Measurements from ENCODE around the gene EIF6. TPM values are rescaled to one million over a fixed set of nuclear protein-coding genes. Genes with fewer than 3 reads are reported as not detected.

EIF6 gene
- total and polyA plus RNA-seq, 2 experiments from 2014 or later: 149 to 215 TPM

DNA sequence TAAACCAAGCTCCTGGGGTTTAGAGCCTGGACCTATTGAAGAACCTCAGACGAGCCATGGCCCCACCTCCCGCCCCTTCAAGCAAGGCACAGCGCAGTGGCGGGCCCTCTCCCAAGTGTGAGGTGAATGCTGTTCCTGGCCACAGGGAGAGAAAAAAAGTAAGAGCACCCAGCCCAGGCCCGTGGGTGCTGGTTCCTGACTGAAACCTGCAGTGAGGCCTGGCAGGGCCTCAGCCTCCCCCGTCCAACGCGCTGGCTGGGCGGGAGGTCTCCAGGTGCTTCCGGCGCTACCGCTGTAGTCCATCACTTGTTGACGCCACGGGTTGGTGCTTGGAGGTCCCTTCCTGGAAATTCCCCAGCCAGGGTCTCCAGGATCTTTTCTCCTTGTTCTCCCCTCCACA is 13.2 kb upstream of the EIF6 start (continued):
- TF ChIP-seq REST (IDR thresholded peaks at IDR 0.05; ENCODE audit: unreplicated experiment): no peak

GRCh38 chr20:35297155-35297554 is 12.6 kb upstream of the EIF6 start:
- Histone ChIP-seq H3F3A (replicated peaks; ENCODE audit: low read depth) (no peaks in the 10 kb centered on the region), H3K9me2 (ENCODE audit: insufficient read depth) (no peaks in the 10 kb centered on the region), H3K79me2 (replicated peaks; ENCODE audit: insufficient read depth) (no peaks in the 10 kb centered on the region), H3K4me3 (no peak overlapping the region), H3K36me3 (ENCODE audit: insufficient read depth) (no peaks in the 10 kb centered on the region), H3K4me1 (ENCODE audit: insufficient read depth) (no peaks in the 10 kb centered on the region), H2AFZ (no peak overlapping the region), H3K4me2 (no peak overlapping the region), H3K27ac (ENCODE audit: low read depth) (no peak overlapping the region), H3K27me3 (ENCODE audit: insufficient read depth) (no peaks in the 10 kb centered on the region), H4K20me1 (replicated peaks; ENCODE audit: insufficient read depth) (no peaks in the 10 kb centered on the region)
- H3K4me3 Mint-ChIP-seq: no peak overlapping the region
- H3K4me1 Mint-ChIP-seq: peaks cover 2% of the 10 kb centered on the region
- H3K27ac Mint-ChIP-seq: no peak overlapping the region
- H3K9me3 Mint-ChIP-seq: no peaks in the 10 kb centered on the region
- ATAC-seq (peak; percentile 52), DNase-seq (ENCODE audit: low spot score) (peak; percentile 33)
- TF ChIP-seq REST (IDR thresholded peaks at IDR 0.05; ENCODE audit: unreplicated experiment): no peak
- TF ChIP-seq CTCF (conservative IDR thresholded peaks at IDR 0.05; ENCODE audit: low read depth in 2 of 2): 0 out of 4 replicates have a peak, but pooled peaks have one; percentile 4 to 7
- H3K27me3 Mint-ChIP-seq (ENCODE audit: insufficient read depth, low read depth, poor library complexity): peaks cover 13% of the 10 kb centered on the region
- H3K36me3 Mint-ChIP-seq (ENCODE audit: low read depth): no peaks in the 10 kb centered on the region

- H3K27ac Mint-ChIP-seq: no peak overlapping the region
- Histone ChIP-seq H3K4me3 (no peak overlapping the region), H3K27ac (ENCODE audit: low read depth) (no peak overlapping the region), H2AFZ (no peak overlapping the region), H3K9me2 (ENCODE audit: insufficient read depth) (no peaks in the 10 kb centered on the region), H3K4me2 (no peak overlapping the region), H3F3A (replicated peaks; ENCODE audit: low read depth) (no peaks in the 10 kb centered on the region), H3K27me3 (ENCODE audit: insufficient read depth) (no peaks in the 10 kb centered on the region), H3K4me1 (ENCODE audit: insufficient read depth) (no peaks in the 10 kb centered on the region), H3K36me3 (ENCODE audit: insufficient read depth) (no peaks in the 10 kb centered on the region), H4K20me1 (replicated peaks; ENCODE audit: insufficient read depth) (no peaks in the 10 kb centered on the region), H3K79me2 (replicated peaks; ENCODE audit: insufficient read depth) (no peaks in the 10 kb centered on the region)
- peak; percentile 55 for ATAC-seq
- peaks cover 2% of the 10 kb centered on the region for H3K4me1 Mint-ChIP-seq
- H3K27me3 Mint-ChIP-seq (ENCODE audit: insufficient read depth, low read depth, poor library complexity): peaks cover 16% of the 10 kb centered on the region
- peak; percentile 23 for DNase-seq (ENCODE audit: low spot score)
- no peak overlapping the region for H3K4me3 Mint-ChIP-seq
- no peaks in the 10 kb centered on the region for H3K9me3 Mint-ChIP-seq
- H3K36me3 Mint-ChIP-seq (ENCODE audit: low read depth): no peaks in the 10 kb centered on the region
- TF ChIP-seq EZH2 (IDR thresholded peaks at IDR 0.05; ENCODE audit: low read depth, unreplicated experiment) (no peak), EZH2phosphoT487 (IDR thresholded peaks at IDR 0.05; ENCODE audit: unreplicated experiment) (no peak), REST (IDR thresholded peaks at IDR 0.05; ENCODE audit: unreplicated experiment) (no peak), STAT1 (IDR thresholded peaks at IDR 0.05; ENCODE audit: unreplicated experiment) (no peak), ETS1 (IDR thresholded peaks at IDR 0.05) (no peak), ZNF114 (CRISPR knock-in tag; IDR thresholded peaks at IDR 0.05) (no peak)
These were observed 11.6 kb upstream of the EIF6 start for GRCh38 chr20:35296101-35296554.
